HCT116 (cell line): ENCODE results near the gene SRD5A3. TPM values are rescaled to one million over a fixed set of nuclear protein-coding genes. Genes with fewer than 3 reads are reported as not detected.

ENCODE experiments used
- ATAC-seq: fragments of 200-7000 bp; cut with Tn5 transposase; 2 replicates; pipeline ENCODE4 v1.9.1; 2020; ENCODE audit warnings: mild to moderate bottlenecking, moderate library complexity
- BruUV-seq: library from RNA; stranded (reverse); fragments of 400-500 nt; replicated peaks from 2 replicates; lab custom pipeline; 2021; lab: Mats Ljungman, UMichigan
- CTCF ChIA-PET: fragments of 300-600 bp; sonication (Branson Sonifier 250); formaldehyde crosslinking; loops from one replicate; lab custom pipeline; 2021; ENCODE audit warnings: antibody characterized with exemption; lab: Charles Lee
- POLR2A ChIA-PET: fragments of 300-600, 350-600 bp; sonication (Branson Sonifier 250); formaldehyde crosslinking; loops from one replicate; lab custom pipeline; 2021; ENCODE audit warnings: antibody characterized with exemption; lab: Charles Lee
- RAD21 ChIA-PET, 2 experiments: fragments of 300-600 bp; sonication (Branson Sonifier 250); formaldehyde crosslinking; loops; one replicate each; lab custom pipeline; 2023; ENCODE audit warnings: low total read pairs in 2 of 2; ENCODE audit not compliant: uncharacterized antibody in 2 of 2, unreplicated experiment in 2 of 2, low non-redundant PET in 1 of 2; lab: Charles Lee
- DNase-seq: peaks from one replicate; pipeline ENCODE4 v3.0.0-alpha.2; 2010; ENCODE audit warnings: low read depth, low spot score
- H2AFZ ChIP-seq: fragments of 200-600 bp; shearing (Covaris generic), sonication (generic); 2 replicates; pipeline ENCODE4 v1.6.1; 2017; ENCODE audit warnings: low read depth, mixed run types, mixed read lengths, antibody characterized with exemption, low read length; ENCODE audit not compliant: poor library complexity, severe bottlenecking
- H3K27ac ChIP-seq: 2 replicates; pipeline ENCODE4 v1.5.1; 2012; ENCODE audit warnings: low read depth, low read length
- H3K27me3 ChIP-seq: fragments of 200-600 bp; sonication (generic); 2 replicates; pipeline ENCODE4 v1.6.1; 2016; ENCODE audit warnings: mixed run types, low read length, mixed read lengths; ENCODE audit not compliant: insufficient read depth
- H3K36me3 ChIP-seq, 2 experiments: fragments of 200-500 bp in 1 of 2; fragments of 200-600 bp in 1 of 2; sonication (Bioruptor generic) in 1 of 2; sonication (generic) in 1 of 2; 2 replicates each; pipeline versions ENCODE4 v1.5.1 to v1.6.1; 2014 to 2016; ENCODE audit warnings: low read length in 2 of 2, inconsistent platforms in 1 of 2, mixed read lengths in 1 of 2, mixed run types in 1 of 2; ENCODE audit not compliant: insufficient read depth in 2 of 2, control insufficient read depth in 1 of 2
- H3K4me1 ChIP-seq, 2 experiments: fragments of 200-600 bp in 1 of 2; sonication (generic) in 1 of 2; 2 replicates each; pipeline versions ENCODE4 v1.5.1 to v1.6.1; 2012 to 2017; ENCODE audit warnings: low read length in 2 of 2, inconsistent platforms in 1 of 2, mild to moderate bottlenecking in 1 of 2, mixed read lengths in 1 of 2, mixed run types in 1 of 2, moderate library complexity in 1 of 2; ENCODE audit not compliant: insufficient read depth in 2 of 2, control insufficient read depth in 1 of 2
- H3K4me2 ChIP-seq: fragments of 200-600 bp; sonication (generic); 2 replicates; pipeline ENCODE4 v1.6.1; 2017; ENCODE audit warnings: mixed run types, low read length, mixed read lengths
- H3K4me3 ChIP-seq, 2 experiments: fragments of 200-600 bp in 1 of 2; sonication (generic) in 1 of 2; replicated peaks in 1 of 2; 2 replicates each; pipeline ENCODE4 v1.5.1; 2011 to 2016; ENCODE audit warnings: low read length in 2 of 2, control low read depth in 1 of 2, low read depth in 1 of 2, mild to moderate bottlenecking in 1 of 2, mixed read lengths in 1 of 2, mixed run types in 1 of 2
- H3K79me2 ChIP-seq: fragments of 200-600 bp; sonication (generic); 2 replicates; pipeline ENCODE4 v1.6.1; 2017; ENCODE audit warnings: mild to moderate bottlenecking, mixed run types, low read length, moderate library complexity, mixed read lengths; ENCODE audit not compliant: insufficient read depth
- H3K9ac ChIP-seq: fragments of 200-600 bp; sonication (generic); 2 replicates; pipeline ENCODE4 v1.6.1; 2016; ENCODE audit warnings: low read length, mixed read lengths
- H3K9me2 ChIP-seq: fragments of 200-600 bp; sonication (generic), shearing (Covaris generic); 2 replicates; pipeline ENCODE4 v1.6.1; 2017; ENCODE audit warnings: mixed run types, mild to moderate bottlenecking, moderate library complexity; ENCODE audit not compliant: insufficient read depth
- H3K9me3 ChIP-seq, 2 experiments: fragments of 200-500 bp in 1 of 2; fragments of 200-600 bp in 1 of 2; sonication (Bioruptor generic) in 1 of 2; sonication (generic) in 1 of 2; 2 replicates each; pipeline ENCODE4 v1.6.1; 2014 to 2017; ENCODE audit warnings: low read length in 2 of 2, mixed read lengths in 2 of 2, inconsistent platforms in 1 of 2, low read depth in 1 of 2, mild to moderate bottlenecking in 1 of 2, mixed run types in 1 of 2, moderate library complexity in 1 of 2; ENCODE audit not compliant: control insufficient read depth in 1 of 2, insufficient read depth in 1 of 2
- H4K20me1 ChIP-seq: fragments of 200-600 bp; sonication (generic), shearing (Covaris generic); 2 replicates; pipeline ENCODE4 v1.6.1; 2017; ENCODE audit warnings: mixed run types, mild to moderate bottlenecking, moderate library complexity; ENCODE audit not compliant: insufficient read depth
- CBX3 ChIP-seq: IDR thresholded peaks from 2 replicates; pipeline ENCODE4 v1.6.1; 2012; ENCODE audit warnings: low read depth
- ELF1 ChIP-seq: IDR thresholded peaks from 2 replicates; pipeline ENCODE4 v1.6.1; 2012; ENCODE audit warnings: low read depth, borderline replicate concordance
- EZH2 ChIP-seq: fragments of 200-600 bp; sonication (generic); IDR thresholded peaks from 2 replicates; pipeline ENCODE4 v1.6.1; 2017; ENCODE audit warnings: antibody characterized with exemption, mixed run types
- FOSL1 ChIP-seq: IDR thresholded peaks from 2 replicates; pipeline ENCODE4 v1.6.1; 2012; ENCODE audit warnings: low read depth
- POLR2A ChIP-seq: IDR thresholded peaks from 2 replicates; pipeline ENCODE4 v1.7.0; 2011; ENCODE audit warnings: borderline replicate concordance; ENCODE audit not compliant: insufficient read depth, insufficient read length; ENCODE audit errors: extremely low read depth
- POLR2AphosphoS5 ChIP-seq: IDR thresholded peaks from 2 replicates; pipeline ENCODE4 v1.6.1; 2011; ENCODE audit warnings: mild to moderate bottlenecking, low read depth, low read length, moderate library complexity
- RAD21 ChIP-seq: IDR thresholded peaks from 2 replicates; pipeline ENCODE4 v1.6.1; 2012; ENCODE audit warnings: low read depth, mild to moderate bottlenecking
- SRF ChIP-seq: IDR thresholded peaks from 2 replicates; pipeline ENCODE4 v1.6.1; 2012; ENCODE audit warnings: low read depth
- YY1 ChIP-seq: IDR thresholded peaks from 2 replicates; pipeline ENCODE4 v1.6.1; 2011; ENCODE audit warnings: low read length, low read depth, moderate library complexity, mild to moderate bottlenecking; ENCODE audit not compliant: insufficient replicate concordance; ENCODE audit errors: extremely low read depth
- ZFX ChIP-seq: fragments of 450-650 bp; IDR thresholded peaks from 2 replicates; pipeline ENCODE4 v1.6.1; 2017
- intact Hi-C: fragments of 100-400 bp; cut with micrococcal nuclease; formaldehyde crosslinking; loops from 2 replicates; pipeline ENCODE4 v1.10.0; 2022
- total RNA-seq: library from RNA; stranded (reverse); gene quantifications from one replicate; pipeline ENCODE4 v1.2.1, GENCODE V29; 2021; ENCODE audit not compliant: unreplicated experiment
- TF ChIP-seq, protein P1 (sequence below): IDR thresholded peaks from 2 replicates; pipeline ENCODE4 v1.6.1; 2012; ENCODE audit warnings: low read depth

SRD5A3 gene
- total RNA-seq, 1 experiment from 2014 or later, result 19.9 TPM

DNA sequence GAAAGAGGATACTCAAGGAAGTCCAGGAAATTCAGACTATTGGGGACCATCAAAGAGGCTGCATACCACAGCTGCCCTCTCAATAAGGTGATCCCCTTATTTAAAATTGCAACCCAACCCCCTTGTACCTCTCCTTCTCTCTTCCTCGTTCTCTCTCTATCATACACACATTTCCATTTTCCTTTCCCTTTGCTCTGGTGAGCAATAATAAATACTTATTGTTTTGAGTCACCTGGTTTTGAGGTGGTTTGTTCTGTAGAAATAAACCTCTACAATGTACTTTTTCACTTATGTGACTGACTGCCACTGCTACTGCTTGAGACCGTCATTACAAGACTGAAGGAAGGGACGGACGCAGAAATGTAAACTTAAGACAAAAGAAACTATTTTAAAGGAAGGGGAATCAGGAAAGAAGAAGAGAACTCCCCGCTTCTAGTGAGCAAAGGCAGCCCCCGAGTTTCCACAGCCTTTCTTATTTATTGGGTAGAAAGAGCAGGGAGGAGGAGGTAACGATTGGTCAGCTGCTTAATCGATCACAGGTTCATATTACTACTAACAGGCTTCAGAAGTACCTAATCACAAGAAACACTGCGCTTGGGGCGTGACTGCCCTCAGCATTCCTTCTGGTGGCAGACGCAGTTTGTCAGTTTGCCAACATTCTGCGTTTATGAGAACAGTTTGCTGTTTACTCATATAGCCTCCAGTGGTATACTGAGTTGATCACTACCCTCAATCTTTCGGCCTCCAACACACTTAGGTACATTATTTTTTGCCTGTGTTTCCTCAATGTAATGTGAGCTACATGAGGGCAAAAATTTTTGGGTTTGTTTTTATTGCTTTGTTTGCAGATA lies 32.8 kb downstream of the SRD5A3 start:
- ChIA-PET RAD21 (no interaction called here), CTCF (no interaction called here), POLR2A (no interaction called here)
- peak overlapping the region in 1 of 2 experiments; percentile 30; a peak in 3 of 4 replicates for H3K4me3 ChIP-seq
- no peaks in the 10 kb centered on the region for H3K9me3 ChIP-seq
- H2AFZ ChIP-seq, result peak overlapping the region; percentile 86
- no TSS peak for BruUV-seq
- TF ChIP-seq FOSL1 (no peak), SRF (no peak), POLR2AphosphoS5 (no peak), EZH2 (no peak), CBX3 (no peak), POLR2A (no peak), YY1 (no peak), ZFX (no peak), RAD21 (no peak), ELF1 (no peak)
- TF ChIP-seq, protein P1, sequence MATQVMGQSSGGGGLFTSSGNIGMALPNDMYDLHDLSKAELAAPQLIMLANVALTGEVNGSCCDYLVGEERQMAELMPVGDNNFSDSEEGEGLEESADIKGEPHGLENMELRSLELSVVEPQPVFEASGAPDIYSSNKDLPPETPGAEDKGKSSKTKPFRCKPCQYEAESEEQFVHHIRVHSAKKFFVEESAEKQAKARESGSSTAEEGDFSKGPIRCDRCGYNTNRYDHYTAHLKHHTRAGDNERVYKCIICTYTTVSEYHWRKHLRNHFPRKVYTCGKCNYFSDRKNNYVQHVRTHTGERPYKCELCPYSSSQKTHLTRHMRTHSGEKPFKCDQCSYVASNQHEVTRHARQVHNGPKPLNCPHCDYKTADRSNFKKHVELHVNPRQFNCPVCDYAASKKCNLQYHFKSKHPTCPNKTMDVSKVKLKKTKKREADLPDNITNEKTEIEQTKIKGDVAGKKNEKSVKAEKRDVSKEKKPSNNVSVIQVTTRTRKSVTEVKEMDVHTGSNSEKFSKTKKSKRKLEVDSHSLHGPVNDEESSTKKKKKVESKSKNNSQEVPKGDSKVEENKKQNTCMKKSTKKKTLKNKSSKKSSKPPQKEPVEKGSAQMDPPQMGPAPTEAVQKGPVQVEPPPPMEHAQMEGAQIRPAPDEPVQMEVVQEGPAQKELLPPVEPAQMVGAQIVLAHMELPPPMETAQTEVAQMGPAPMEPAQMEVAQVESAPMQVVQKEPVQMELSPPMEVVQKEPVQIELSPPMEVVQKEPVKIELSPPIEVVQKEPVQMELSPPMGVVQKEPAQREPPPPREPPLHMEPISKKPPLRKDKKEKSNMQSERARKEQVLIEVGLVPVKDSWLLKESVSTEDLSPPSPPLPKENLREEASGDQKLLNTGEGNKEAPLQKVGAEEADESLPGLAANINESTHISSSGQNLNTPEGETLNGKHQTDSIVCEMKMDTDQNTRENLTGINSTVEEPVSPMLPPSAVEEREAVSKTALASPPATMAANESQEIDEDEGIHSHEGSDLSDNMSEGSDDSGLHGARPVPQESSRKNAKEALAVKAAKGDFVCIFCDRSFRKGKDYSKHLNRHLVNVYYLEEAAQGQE, result no peak
- H3K27me3 ChIP-seq, result no peaks in the 10 kb centered on the region
- H3K36me3 ChIP-seq, result no peaks in the 10 kb centered on the region
- no peaks in the 10 kb centered on the region for H4K20me1 ChIP-seq
- peaks cover 5 to 14% of the 10 kb centered on the region in 2 experiments; a peak in 3 of 4 replicates for H3K4me1 ChIP-seq
- H3K9me2 ChIP-seq, result no peaks in the 10 kb centered on the region
- peak overlapping the region; percentile 71 for H3K4me2 ChIP-seq
- ATAC-seq, result peak; percentile 70
- no peak overlapping the region for H3K27ac ChIP-seq
- DNase-seq, result peak; percentile 60
- H3K79me2 ChIP-seq, result no peaks in the 10 kb centered on the region
- intact Hi-C loops, result no loop called here
- no peak overlapping the region for H3K9ac ChIP-seq
